ENCODE data around the gene RAB7A. TPM values are rescaled to one million over a fixed set of nuclear protein-coding genes. Genes with fewer than 3 reads are reported as not detected.

The RAB7A gene
- polyA plus RNA-seq, 1 donor from 2014 or later: 42.4 TPM

DNA sequence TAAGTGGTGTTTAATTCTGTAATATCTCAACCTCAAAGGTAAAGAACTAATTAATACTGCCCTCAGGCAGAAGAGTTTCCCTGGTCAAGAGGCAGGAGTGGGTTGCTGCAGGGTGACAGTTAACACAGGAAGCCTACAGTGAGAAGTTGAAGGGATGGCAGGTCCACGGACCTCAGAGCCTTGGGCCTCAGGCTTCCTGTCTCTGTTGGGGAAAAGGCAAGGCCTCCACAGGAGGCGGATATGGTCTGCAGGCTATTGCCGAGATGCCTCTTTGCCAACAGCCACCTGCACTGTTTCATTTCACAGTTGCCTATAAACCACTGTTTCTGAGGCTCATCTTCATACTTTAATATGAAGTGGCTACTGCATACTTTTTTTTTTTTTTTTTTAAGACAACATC is 42.0 kb upstream of the RAB7A start:
- H3F3A ChIP-seq (ENCODE audit: insufficient read depth, low read length, poor library complexity, severe bottlenecking): peaks cover 5% of the 10 kb centered on the region
- TF ChIP-seq SMC3 (conservative IDR thresholded peaks at IDR 0.05; ENCODE audit: poor library complexity) (no peak), EZH2 (IDR thresholded peaks at IDR 0.05; ENCODE audit: borderline replicate concordance, insufficient read depth, low read length, poor library complexity, severe bottlenecking) (no peak)
- H3K9me2 ChIP-seq (ENCODE audit: insufficient read depth, low read length): no peaks in the 10 kb centered on the region
- H3K27me3 ChIP-seq (ENCODE audit: insufficient read depth, low read depth, low read length): no peaks in the 10 kb centered on the region
- no peak overlapping the region for H3K4me2 ChIP-seq (ENCODE audit: low read length)
- no peak overlapping the region for H3K27ac ChIP-seq (ENCODE audit: low read length)
- H3K4me3 ChIP-seq (ENCODE audit: low read length): no peak overlapping the region
- H3K9me3 ChIP-seq (ENCODE audit: low read length): no peaks in the 10 kb centered on the region
- no peak overlapping the region for H2AFZ ChIP-seq (ENCODE audit: low read depth, low read length)
- no peaks in the 10 kb centered on the region for H4K20me1 ChIP-seq (ENCODE audit: insufficient read depth)
- no peaks in the 10 kb centered on the region for H3K79me2 ChIP-seq (replicated peaks; ENCODE audit: insufficient read depth, low read length)
- no peak overlapping the region for H3K9ac ChIP-seq (ENCODE audit: low read length)
- H3K36me3 ChIP-seq (ENCODE audit: insufficient read depth, low read length): no peaks in the 10 kb centered on the region

DNA sequence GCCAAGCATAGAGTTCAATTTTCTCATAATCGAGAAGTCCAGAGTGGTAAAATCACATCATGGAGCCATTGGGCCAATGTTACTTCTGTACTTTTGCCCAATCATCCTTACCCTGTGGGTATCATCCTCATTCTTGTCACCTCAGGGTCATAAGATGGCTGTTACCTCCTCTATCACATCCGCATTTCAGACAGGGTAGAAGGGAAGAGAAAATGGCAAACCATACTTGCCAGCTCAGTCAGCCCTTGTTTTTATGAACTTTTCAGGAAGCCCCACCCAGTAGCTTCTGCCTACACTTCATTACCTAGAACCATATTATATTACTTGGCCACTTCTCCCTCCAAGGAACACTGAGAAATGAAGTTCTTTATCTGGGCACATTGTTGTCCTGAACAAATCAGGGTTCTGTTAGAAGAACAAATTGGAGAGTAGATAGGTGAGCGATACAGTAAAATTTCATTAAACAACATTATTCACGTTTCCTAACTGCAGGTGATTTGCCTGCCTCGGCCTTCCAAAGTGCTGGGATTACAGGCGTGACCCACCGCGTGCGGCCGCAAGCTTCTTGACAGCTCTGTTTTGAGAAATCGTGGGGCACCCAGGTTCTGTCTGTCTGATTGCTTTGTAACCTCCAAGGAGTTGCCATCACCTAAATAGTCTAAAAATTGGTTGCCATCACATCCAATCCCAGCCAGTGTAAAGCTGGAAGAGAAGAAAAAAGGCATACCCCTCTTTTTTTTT is 40.8 kb upstream of the RAB7A start:
- H3K9ac ChIP-seq (ENCODE audit: low read length): no peak overlapping the region
- H3K27me3 ChIP-seq (ENCODE audit: insufficient read depth, low read depth, low read length): no peaks in the 10 kb centered on the region
- no peaks in the 10 kb centered on the region for H4K20me1 ChIP-seq (ENCODE audit: insufficient read depth)
- H3K9me3 ChIP-seq (ENCODE audit: low read length): no peaks in the 10 kb centered on the region
- no peak overlapping the region for H2AFZ ChIP-seq (ENCODE audit: low read depth, low read length)
- no peaks in the 10 kb centered on the region for H3K9me2 ChIP-seq (ENCODE audit: insufficient read depth, low read length)
- TF ChIP-seq EZH2 (IDR thresholded peaks at IDR 0.05; ENCODE audit: borderline replicate concordance, insufficient read depth, low read length, poor library complexity, severe bottlenecking): no peak
- TF ChIP-seq, protein P1, sequence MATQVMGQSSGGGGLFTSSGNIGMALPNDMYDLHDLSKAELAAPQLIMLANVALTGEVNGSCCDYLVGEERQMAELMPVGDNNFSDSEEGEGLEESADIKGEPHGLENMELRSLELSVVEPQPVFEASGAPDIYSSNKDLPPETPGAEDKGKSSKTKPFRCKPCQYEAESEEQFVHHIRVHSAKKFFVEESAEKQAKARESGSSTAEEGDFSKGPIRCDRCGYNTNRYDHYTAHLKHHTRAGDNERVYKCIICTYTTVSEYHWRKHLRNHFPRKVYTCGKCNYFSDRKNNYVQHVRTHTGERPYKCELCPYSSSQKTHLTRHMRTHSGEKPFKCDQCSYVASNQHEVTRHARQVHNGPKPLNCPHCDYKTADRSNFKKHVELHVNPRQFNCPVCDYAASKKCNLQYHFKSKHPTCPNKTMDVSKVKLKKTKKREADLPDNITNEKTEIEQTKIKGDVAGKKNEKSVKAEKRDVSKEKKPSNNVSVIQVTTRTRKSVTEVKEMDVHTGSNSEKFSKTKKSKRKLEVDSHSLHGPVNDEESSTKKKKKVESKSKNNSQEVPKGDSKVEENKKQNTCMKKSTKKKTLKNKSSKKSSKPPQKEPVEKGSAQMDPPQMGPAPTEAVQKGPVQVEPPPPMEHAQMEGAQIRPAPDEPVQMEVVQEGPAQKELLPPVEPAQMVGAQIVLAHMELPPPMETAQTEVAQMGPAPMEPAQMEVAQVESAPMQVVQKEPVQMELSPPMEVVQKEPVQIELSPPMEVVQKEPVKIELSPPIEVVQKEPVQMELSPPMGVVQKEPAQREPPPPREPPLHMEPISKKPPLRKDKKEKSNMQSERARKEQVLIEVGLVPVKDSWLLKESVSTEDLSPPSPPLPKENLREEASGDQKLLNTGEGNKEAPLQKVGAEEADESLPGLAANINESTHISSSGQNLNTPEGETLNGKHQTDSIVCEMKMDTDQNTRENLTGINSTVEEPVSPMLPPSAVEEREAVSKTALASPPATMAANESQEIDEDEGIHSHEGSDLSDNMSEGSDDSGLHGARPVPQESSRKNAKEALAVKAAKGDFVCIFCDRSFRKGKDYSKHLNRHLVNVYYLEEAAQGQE (IDR thresholded peaks at IDR 0.05; ENCODE audit: borderline replicate concordance): no peak
- no peak for TF ChIP-seq TAF1 (IDR thresholded peaks at IDR 0.05; ENCODE audit: low read depth)
- TF ChIP-seq POLR2AphosphoS5 (IDR thresholded peaks at IDR 0.05): no peak
- peaks cover 5% of the 10 kb centered on the region for H3F3A ChIP-seq (ENCODE audit: insufficient read depth, low read length, poor library complexity, severe bottlenecking)
- H3K36me3 ChIP-seq (ENCODE audit: insufficient read depth, low read length): no peaks in the 10 kb centered on the region
- H3K79me2 ChIP-seq (replicated peaks; ENCODE audit: insufficient read depth, low read length): no peaks in the 10 kb centered on the region
- H3K27ac ChIP-seq (ENCODE audit: low read length): no peak overlapping the region
- H3K4me2 ChIP-seq (ENCODE audit: low read length): no peak overlapping the region
- H3K4me3 ChIP-seq (ENCODE audit: low read length): no peak overlapping the region

DNA sequence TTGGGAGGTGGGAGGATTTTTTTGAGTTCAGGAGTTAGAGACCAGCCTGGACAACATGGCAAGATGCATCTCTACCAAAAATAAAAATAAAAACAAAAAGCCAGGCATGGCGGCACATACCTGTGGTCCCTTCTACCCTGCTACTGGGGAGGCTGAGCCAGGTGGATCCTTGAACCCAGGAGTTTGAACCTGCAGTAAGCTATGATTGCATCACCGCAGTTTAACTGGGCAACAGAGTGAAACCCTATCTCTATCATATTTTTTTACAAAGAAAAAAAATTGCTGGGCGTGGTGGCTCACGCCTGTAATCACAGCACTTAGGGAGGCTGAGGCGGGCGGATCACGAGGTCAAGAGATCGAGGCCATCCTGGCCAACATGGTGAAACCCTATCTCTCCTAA is 39.5 kb upstream of the RAB7A start:
- no peak overlapping the region for H3K4me2 ChIP-seq (ENCODE audit: low read length)
- H3F3A ChIP-seq (ENCODE audit: insufficient read depth, low read length, poor library complexity, severe bottlenecking): peaks cover 2% of the 10 kb centered on the region
- H3K27ac ChIP-seq (ENCODE audit: low read length): no peak overlapping the region
- no peaks in the 10 kb centered on the region for H3K9me3 ChIP-seq (ENCODE audit: low read length)
- no peak overlapping the region for H3K4me3 ChIP-seq (ENCODE audit: low read length)
- H3K9ac ChIP-seq (ENCODE audit: low read length): no peak overlapping the region
- H3K36me3 ChIP-seq (ENCODE audit: insufficient read depth, low read length): no peaks in the 10 kb centered on the region
- H3K79me2 ChIP-seq (replicated peaks; ENCODE audit: insufficient read depth, low read length): no peaks in the 10 kb centered on the region
- no peaks in the 10 kb centered on the region for H3K9me2 ChIP-seq (ENCODE audit: insufficient read depth, low read length)
- no peak for TF ChIP-seq RAD21 (conservative IDR thresholded peaks at IDR 0.05)
- TF ChIP-seq TAF1 (IDR thresholded peaks at IDR 0.05; ENCODE audit: low read depth): no peak
- TF ChIP-seq MXI1 (conservative IDR thresholded peaks at IDR 0.05; ENCODE audit: poor library complexity, severe bottlenecking): no peak
- TF ChIP-seq POLR2AphosphoS5 (IDR thresholded peaks at IDR 0.05): no peak
- no peak for TF ChIP-seq EZH2 (IDR thresholded peaks at IDR 0.05; ENCODE audit: borderline replicate concordance, insufficient read depth, low read length, poor library complexity, severe bottlenecking)
- H3K27me3 ChIP-seq (ENCODE audit: insufficient read depth, low read depth, low read length): no peaks in the 10 kb centered on the region
- H2AFZ ChIP-seq (ENCODE audit: low read depth, low read length): no peak overlapping the region
- no peaks in the 10 kb centered on the region for H4K20me1 ChIP-seq (ENCODE audit: insufficient read depth)

All from neural cell (in vitro differentiated cells).